ENCODE measurements around the gene PDP2.
A peak's percentile ranks its signal among the peaks of the same experiment; 100 is the strongest.
"Not testable (repeated sequence)": the region's sequence is repeated elsewhere in the genome, so short reads cannot be mapped to it uniquely, and the experiment has no call there.

PDP2 gene

DNA sequence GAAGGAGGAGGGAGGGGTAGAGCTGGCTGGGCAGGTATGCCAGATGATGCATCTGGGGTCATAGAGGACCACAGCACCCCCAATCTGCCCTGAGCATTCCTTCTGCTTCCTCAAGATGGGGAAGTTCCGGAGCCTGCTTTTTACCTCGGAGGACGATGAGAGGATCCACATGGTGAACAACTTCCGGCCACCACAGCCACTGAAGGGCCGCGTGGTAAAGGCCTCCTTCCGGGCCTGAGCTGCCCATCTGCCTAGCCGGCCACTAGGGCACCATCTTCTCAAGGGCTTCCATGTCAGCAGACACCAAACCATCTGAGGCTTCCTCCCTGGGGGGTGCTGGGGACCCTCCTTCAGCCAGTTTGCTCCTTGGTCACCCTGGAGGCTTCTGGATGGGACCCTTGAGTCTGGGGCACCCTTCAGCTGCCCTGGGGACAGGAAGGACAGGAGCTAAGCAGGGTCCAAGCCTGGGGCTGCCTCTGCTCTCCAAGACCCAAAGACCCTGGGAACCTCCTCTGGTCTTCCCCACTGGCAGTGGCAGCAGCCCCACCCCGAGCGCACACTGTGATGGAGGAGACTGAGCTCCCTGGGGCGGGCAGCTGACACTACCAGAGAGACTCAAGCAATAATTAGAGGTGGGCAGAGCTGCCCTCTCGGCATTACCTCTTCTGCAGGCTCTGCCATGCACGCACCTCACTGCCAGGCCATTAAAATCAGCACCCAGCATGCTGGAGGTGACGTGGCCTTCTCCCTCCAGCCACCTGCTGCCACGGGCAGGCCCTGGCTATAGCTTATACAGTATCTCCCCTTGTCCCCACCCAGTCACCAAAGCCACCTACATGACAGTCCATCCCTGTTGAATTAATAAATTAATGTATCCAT, 26.8 kb upstream of the PDP2 start:
- no peak for DNase-seq

DNA sequence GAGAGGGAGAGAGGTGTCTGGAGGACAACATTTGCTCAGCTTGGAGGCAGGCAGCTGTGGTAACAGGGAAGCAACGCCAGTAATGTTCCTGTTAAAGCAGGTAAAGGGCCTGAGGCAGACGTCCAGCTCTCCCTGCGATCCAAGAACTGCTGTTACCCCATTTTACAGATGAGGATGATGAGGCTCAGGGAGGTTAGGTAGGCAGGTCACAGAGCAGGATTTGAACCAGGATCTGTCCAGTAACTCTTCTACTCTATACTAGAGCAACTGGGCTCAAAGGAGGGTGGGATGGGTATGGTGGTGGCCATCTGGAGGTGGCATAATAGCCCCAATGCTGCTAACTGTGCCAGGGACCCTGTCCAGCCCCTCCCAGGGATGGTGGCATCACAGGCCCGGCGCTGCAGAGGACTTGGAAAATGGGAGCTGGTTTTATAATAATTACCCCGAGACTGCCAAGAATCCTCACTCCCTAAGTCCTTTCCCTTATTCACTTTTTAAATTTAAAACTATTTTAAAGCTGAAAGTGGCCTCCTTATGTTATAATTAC, 24.1 kb upstream of the PDP2 start:
- DNase-seq: no peak

DNA sequence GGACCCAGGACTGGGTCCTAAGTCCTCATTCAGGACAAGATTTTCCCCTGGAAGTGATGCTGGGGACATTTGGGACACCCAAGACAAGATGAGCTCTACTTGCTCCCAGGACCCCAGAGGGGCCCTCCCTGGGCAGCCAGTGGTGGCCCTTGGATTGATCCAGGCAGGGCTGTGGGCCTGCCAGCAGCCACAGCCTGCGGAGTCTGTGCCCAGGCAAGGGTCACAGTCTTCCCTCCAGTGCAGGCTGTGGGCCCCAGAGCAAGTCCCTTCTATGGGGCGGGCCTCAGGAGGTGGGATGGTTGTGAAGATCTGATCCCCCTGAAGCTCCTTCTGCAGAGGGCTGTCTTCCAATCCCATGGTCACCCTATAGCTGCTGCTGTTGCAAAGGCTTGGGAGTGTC, 23.5 kb upstream of the PDP2 start:
- DNase-seq: no peak

DNA sequence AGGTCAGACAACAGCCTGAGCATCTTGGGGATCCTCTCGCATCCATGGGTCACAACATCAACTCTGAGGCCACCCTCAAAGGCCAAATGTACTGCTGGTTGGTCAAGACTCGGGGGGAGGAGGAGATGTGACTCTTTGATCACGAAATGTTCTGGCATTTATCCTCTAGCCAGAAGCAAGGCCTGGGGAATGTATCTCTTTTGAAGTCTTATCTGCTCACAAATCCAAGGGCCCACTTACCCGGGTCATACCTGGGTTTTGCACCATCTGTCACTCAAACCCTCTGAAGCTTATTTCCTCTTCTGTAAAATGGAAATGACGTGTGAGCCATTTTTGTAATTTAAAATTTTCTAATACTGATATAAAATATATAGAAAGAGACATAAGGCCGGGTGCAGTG, 22.9 kb upstream of the PDP2 start:
- no peak for DNase-seq

DNA sequence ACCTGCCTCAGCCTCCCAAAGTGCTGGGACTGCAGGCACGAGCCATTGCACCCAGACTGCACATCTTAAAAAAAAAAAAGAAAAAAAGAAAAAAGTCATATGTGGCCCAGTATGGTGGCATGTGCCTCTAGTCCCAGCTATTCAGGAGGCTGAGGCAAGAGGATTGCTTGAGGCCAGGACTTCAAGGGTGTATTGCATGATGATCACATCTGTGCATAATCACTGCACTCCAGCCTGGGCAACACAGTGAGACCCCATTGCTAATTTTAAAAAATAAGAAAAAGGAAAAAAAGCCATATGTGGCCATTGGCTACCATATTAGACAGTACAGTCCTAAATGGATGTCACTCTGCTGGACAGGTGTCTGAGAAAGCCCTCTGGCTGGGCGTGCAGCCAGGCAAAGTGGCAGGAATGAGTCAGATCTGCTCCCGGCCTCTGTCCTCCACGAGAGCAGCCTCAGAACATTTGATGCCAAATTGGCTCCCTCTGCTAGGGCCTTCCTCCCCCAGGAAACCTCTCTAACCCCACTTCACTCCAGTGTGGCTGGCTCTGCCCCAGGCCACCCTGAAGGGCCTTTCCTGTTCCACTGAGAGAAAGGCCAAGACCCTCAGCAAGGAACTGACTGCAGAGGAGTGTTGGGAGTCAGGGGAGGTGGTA, 21.4 kb upstream of the PDP2 start:
- no peak for DNase-seq

DNA sequence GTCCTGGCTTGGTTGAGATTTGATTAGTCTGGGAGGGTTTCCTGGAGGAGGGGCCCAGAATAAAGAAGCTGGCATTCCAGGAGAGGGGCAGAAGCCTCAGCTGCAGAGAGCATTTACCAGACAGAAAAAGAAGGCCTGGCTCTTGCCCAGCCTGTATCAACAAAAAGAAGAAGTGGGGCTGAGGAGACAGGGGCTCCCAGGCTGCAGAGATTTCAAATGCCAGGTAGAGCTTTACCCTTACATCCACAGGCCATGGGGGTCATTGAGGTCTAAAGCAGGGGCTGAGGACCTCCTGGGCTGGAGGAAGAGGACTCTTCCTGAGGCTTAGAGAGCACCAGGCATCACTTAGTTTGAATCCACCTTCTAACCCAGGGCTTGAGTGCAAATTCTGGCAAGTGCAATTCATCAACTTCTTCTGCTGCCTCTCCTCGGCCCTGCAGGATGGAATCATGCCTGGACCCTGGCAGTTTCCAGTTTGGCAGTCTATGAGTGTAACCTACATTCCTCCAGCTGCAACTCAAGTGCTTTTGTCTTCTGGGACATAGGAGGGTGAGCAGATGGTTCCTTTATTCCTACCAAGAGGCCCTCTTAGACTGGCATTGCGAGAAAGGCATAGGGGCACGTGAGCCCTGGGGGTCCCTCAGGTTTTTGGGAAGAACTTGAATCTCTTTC, 20.8 kb upstream of the PDP2 start:
- no peak for DNase-seq

DNA sequence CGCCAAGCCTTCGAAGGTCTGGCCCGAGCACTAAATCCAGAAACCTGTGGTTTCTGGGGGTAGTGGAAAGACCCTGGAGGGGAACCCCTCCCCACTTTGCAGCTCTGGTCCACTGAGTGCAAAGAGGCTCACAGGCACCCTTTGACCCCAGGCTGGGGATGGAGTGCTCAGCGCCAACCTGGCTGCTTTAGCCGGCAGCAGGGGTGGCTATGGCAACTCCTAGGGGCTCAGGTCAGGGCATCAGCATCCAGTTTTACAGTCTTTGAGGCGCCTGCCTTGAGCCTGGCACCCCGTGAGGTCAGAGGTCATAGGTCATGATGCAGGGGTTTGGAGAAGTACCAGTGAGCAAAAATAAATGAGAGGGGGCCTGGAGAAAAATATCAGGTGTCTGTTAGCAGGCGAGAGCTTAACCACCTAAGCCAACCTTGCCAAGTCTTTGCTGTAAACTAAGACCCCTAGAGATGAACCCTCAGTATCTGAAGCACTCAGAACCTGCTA, 18.2 kb upstream of the PDP2 start:
- no peak for DNase-seq

DNA sequence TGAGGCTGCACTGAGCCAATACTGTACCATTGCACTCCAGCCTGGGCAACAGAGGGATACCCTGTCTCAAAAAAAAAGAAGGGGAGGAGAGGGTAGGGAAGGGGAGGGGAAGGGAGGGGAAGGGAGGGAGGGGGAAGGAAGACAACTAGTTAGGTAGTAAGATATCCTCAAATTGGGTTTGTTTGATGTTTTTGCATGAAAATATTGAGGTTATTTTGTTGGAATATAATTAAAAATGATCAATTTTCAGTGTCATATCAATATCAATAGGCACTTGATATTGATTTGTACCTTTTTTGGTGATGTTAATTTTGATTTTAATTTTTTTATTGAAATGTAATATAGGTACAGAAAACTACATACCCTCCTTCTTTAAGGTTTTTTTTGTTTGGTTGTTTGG, 16.6 kb upstream of the PDP2 start:
- DNase-seq: no peak

DNA sequence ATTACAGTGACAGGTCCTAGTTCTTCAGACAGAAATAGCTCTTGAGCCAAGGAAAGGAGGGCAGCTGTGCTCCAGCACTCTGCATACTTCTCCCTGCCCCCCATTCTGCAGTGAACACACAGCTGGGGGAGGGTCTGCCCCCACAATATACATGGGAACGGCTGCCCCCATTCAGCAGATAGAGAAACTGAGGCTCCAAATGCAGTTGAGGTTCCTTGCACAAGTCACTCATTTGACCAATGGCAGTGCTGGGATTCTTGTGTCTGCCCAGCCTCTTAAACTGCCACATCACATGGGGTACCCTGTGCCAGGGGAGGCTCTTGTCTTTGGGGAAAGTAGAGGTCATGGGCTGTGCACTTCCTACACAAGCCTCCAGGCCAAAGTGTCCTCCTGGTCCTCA, 10.9 kb upstream of the PDP2 start:
- no peak for DNase-seq

DNA sequence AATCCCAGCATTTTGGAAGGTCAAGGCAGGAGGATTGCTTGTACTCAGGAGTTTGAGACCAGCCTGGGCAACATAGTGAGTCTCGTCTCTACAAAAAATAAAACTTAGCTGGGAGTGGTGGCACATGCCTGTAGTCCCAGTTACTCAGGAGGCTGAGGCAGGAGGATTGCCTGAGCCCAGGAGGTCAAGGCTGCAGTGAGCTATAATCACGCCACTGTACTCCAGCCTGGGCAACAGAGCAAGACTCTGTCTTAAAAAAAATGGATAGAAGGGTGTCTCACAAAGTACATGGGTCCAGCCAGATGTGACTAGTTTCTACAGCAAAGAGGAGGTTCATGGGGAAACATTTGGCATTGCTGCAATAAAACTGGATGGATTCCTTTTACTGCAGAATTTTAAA, 9.0 kb upstream of the PDP2 start:
- not testable (repeated sequence) for DNase-seq

DNA sequence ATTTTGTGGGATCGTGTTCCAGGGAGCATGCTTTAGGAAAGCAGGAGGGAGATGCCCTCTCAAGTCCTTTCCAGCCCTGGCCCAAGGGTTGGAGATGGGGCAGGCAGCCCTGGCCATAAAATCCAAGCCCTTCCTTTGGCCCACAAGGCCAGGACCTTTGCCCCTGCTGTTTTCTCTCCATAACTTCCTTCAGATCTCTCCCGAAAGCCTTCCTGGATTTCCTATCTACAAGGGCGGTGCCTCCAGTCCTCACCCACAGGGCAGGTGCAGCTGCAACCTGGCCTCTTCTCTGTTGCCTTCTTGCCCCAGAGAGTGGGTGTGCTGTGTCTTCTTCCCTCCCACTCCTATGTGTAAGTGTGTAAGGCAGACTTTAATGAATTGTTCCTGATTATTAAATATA, 8.5 kb upstream of the PDP2 start:
- no peak for DNase-seq

DNA sequence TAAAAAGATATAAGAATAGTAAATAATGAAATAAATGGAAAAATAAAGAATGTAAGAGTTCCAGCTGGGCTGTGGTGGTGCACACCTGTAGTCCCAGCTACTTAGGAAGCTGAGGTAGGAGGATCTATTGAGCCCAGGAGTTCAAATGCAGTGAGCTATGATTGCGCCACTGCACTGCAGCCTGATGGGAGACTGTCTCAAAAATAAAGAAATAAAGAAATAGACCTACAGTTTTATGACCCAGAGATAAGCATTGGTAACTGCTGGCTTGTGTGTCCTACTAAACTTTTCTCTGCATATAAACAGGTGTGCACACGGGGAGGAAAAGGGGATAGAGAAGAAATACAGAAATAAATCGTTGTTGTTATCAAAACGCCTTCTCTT, 7.8 kb upstream of the PDP2 start:
- no peak for DNase-seq

DNA sequence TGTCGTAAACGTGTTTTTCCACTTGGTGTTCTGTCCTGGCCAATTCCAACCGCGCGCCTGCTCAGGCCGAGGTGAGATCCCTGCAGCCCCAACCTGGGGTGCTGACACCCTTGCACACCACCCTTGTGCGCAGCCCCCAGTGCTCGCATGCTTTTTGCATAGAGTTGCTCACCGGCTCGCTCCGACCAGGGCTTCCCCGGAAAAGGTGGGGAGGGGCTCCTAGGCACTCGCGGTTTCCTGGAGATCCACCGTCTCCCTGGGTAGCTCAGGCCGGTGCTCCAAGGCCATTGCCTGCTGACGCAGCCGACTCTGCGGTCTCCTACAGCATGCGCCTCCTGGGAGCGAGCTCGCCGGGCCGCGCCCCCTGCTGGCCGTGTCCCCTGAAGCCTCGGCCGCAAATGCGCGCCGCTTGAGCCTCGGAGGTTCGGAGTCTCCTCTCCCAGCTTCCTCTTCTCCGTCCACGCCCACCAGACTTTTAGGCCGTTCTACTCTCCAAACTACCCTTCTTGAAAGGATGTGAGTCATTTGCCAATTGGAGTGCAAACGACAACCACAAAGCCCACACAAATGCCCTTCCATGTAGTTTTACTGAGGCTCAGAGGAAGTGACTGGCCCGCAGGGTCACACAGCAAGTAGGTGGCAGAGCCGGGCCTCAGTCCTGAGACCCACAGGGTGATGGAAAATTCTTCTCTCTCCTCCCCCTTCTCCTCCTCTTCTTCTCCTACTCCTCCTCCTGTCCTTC, 7.2 kb upstream of the PDP2 start:
- DNase-seq: peak; percentile 81 to 82

DNA sequence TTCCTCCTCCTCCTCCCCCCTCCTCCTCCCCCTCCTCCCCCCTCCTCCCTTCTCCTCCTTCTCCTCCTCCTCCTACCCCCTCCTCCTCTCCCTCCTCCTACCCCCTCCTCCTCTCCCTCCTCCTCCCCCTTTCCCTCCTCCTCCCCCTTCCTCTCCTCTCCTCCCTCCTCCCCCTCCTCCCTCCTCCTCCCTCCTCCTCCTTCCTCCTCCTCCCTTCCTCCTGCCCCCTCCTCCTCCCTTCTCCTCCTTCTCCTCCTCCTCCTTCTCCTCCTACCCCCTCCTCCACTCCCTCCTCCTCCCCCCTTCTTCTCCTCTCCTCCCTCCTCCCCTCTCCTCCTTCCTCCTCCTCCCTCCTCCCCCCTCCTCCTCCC, 6.6 kb upstream of the PDP2 start:
- no peak for DNase-seq

DNA sequence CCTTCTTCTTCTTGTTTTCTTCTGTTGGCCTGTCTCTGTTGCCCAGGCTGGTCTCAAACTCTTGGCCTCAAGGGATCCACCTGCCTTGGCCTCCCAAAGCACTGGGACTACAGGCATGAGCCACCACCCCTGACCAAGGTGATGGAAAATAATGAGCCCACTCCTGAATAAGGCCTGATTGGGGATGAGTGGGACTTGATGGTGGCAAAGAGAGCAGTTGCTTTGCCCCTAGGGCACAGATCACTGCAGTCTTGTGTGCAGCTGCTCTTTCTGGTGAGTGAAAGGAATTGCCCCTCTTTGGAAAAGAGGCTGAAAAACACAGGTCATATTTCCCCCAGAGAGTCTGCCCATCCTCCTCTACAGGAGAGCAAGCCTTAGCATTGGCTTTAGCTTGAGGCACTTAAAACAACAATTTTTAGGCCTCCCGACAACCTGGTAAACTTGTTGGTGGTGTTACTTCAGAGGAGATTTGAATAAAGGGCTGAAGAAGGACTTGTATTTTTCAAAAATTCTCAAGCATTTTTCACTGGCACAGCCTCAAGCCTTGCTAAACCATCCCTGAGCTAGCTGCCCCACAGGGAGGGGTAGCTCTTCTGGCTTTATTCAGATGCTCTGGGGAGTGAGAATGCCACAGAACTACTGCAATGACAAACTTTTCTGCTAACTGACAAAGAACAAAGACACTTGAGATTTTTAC, 6.1 kb upstream of the PDP2 start:
- DNase-seq: no peak

DNA sequence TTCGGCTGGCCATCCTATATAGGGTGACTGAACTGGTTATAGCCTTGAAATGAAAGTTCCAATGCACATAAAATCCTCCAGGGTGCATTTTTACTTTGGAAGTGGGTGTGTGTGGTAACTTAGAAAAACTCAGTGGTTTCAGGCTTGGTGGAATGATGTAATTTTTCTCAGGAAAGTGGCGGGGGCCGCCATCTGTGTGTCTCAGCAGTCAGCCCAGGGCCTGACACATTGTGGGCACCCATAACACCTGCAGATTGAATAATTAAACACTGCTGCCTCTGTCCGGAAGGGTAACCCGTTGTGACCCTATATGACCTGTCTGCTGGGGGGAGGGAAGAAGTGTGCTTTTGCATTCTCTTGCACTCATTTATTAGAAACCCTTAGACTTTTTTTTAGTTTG, 2.2 kb upstream of the PDP2 start:
- peak in 1 of 2 experiments; percentile 44 for DNase-seq

DNA sequence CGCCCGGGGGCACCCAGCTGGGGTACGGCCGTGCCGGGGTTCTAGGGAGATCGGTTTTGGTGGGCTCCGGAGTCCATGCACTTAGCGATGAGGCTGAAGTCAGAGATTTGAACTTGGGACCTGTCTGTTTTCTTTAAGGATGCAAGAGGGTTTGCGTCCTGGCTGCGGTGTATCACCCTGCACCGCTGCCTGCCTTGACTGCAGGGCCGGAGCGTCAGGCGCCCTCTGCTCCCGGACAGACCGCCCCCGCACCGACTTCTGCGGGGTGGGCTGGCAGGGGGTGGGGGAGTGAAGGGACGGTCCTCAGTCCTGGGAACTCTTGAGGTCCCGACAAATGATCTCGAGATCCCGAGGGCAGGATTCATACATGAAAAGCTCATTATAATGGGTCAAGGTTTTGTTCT, 701 bp downstream of the PDP2 start:
- DNase-seq: no peak

DNA sequence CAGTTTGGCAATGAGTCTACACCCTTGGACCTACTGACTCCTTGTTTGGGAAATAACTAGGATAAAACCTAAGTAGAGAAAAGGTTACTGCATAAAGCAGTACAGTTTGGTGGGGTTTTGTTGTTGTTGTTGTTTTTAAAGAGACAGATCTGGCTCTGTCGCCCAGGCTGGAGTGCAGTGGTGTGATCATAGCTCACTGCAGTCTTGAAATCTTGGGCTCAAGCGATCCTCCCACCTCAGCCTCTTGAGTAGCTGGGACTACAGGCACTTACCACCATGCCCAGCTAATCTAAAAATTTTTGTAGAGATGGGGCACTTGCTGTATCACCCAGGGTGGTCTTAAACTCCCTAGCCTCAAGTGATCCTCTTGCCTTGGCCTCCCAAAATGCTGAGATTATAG, 1.2 kb downstream of the PDP2 start:
- DNase-seq: no peak

DNA sequence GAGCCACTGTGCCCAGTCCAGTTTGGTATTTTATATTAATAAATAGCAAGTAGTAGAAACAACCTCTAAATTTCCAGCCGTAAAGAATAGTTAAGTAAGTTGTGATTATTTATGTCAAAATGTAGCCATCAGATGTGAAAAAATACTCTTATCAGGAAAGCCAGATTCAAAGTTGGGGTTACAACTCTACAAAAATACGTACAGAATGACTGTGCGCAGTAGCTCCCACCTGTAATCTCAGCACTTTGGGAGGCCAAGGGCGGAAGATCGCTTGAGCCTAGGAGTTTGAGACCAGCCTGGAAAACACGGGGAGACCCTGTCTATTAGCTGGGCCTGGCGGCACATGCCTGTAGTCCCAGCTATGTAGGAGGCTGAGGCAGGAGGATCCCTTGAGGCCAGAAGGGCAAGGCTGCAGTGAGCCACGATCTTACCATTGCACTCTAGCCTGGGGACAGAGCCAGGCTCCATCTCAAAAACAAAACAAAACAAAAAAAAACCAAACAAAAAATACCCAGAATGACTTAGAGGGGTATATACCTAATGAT, 1.7 kb downstream of the PDP2 start:
- no peak for DNase-seq

DNA sequence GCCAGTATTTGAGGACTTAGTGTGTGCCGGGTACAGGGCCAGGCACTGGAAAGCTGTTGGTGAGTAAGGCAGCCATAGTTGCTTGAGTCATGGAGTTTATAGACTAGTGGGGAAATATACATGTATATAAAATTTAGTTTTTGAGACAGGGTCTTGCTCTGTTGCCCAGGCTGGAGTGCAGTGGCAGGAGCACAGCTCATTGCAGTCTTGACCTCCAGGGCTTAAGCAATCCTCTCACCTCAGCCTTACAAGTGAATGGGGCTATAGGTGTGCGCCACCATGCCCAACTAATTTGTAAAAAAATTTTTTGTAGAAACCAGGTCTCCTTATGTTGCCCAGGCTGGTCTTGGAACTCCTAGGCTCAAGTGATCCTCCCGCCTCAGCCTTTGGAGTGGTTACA, 2.4 kb downstream of the PDP2 start:
- DNase-seq: no peak

DNA sequence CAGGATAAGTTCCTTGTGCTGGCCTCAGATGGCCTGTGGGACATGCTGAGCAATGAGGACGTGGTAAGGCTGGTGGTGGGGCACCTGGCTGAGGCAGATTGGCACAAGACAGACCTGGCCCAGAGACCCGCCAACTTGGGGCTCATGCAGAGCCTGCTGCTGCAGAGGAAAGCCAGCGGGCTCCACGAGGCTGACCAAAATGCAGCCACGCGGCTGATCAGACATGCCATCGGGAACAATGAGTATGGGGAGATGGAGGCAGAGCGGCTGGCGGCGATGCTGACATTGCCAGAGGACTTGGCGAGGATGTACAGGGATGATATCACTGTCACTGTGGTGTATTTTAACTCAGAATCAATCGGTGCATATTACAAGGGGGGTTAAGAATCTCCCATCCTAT, 5.2 kb downstream of the PDP2 start:
- DNase-seq: no peak

DNA sequence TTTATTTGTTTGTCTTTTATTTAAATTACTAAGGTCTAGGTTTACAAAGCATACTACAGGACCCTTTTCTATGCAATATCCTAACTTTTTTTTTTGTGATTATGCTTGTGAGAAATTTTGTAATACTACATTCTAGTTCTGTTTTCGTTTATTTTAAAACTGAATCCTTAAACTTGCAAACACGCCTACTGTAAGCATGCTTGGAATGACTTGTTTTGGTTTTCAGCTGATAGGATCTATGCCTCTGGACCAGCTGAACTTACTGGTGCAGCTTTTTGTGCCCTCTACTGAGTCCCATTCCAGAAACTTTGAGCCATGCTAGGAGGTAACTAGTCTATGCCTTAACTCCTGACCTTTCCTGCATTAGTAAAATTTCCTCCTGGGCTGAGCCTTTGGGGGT, 6.0 kb downstream of the PDP2 start:
- no peak for DNase-seq

Data from activated CD4-positive, alpha-beta T cell treated with anti-CD3 and anti-CD28 coated beads, Interleukin-2, amount 50 U/mL, for 4 hours (primary cell).